GM18858 (cell line): ENCODE data around the gene PCGF2.

Experiments used
- ATAC-seq: cut with Tn5 transposase; IDR thresholded peaks from one replicate; pipeline ENCODE4 v1.9.1; 2021; ENCODE audit not compliant: unreplicated experiment

The PCGF2 gene

GRCh38 chr17:38719943-38720641 is 28.0 kb downstream of the PCGF2 start:
- ATAC-seq = no peak

DNA sequence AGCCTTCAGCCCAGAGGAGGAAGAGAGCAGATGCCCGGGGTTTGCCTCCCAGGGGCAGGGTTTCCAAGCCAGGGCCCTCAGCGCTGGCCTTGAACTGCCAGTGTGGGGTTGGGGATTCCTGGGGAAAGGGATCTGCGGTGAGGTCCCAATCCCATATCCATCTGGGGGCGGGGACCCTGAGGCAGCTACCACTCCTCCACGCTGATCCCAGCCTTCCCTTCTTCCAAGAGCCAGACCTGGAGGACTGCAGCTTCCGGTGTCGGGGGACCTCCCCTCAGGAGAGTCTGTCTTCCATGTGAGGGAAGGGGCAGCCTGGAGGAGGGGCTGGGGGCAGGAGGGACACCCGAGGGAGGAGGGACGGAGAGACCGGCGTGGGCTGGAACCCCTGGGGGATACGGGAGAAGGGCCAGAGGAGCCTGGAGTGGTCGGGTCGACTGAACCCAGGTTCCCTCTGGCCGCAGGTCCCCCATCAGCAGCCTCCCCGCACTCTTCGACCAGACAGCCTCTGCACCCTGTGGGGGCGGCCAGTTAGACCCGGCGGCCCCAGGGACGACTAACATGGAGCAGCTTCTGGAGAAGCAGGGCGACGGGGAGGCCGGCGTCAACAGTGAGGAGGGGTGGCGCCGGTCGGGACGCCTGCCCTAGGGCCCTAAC is 28.7 kb downstream of the PCGF2 start:
- no peak for ATAC-seq

DNA sequence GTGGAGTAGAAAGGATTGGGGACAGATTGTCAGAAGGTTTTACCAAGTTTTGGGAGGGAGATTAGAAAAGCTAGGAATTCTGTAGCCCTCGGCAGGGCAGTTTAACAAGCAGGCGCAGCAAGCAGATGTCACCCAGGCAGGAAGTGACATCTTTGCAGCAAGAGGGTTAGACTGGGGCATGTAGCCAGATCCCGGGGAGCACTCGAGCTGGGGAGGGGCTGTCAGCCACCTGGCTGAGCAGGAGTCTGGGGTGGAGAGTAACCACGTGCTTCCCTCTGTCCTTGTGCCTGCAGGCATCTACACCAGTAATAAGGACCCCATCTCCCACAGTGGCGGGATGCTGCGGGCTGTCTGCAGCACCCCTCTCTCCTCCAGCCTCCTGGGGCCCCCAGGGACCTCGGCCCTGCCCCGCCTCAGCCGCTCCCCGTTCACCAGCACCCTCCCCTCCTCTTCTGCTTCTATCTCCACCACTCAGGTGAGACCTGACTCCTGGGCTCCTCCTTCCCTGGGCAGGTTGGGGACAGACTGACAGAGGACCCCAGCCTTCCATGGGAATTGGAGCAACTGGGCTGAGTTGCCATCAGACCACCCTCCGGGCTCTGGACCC is 30.9 kb downstream of the PCGF2 start:
- no peak for ATAC-seq

DNA sequence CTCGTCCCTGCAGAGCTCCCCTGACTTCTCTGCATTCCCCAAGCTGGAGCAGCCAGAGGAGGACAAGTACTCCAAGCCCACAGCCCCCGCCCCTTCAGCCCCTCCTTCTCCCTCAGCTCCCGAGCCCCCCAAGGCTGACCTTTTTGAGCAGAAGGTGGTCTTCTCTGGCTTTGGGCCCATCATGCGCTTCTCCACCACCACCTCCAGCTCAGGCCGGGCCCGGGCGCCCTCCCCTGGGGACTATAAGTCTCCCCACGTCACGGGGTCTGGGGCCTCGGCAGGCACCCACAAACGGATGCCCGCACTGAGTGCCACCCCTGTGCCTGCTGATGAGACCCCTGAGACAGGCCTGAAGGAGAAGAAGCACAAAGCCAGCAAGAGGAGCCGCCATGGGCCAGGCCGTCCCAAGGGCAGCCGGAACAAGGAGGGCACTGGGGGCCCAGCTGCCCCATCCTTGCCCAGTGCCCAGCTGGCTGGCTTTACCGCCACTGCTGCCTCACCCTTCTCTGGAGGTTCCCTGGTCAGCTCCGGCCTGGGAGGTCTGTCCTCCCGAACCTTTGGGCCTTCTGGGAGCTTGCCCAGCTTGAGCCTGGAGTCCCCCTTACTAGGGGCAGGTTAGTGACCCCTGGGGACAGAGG is 31.6 kb downstream of the PCGF2 start:
- no peak for ATAC-seq

- no peak for ATAC-seq
Measured at GRCh38 chr17:38715216-38715943, 32.8 kb downstream of the PCGF2 start.

GRCh38 chr17:38713456-38714075 is 34.6 kb downstream of the PCGF2 start:
- no peak for ATAC-seq

- ATAC-seq = no peak
Measured at GRCh38 chr17:38712593-38712992, 35.5 kb downstream of the PCGF2 start.

- no peak for ATAC-seq
Measured at GRCh38 chr17:38711792-38712571, 36.2 kb downstream of the PCGF2 start.

DNA sequence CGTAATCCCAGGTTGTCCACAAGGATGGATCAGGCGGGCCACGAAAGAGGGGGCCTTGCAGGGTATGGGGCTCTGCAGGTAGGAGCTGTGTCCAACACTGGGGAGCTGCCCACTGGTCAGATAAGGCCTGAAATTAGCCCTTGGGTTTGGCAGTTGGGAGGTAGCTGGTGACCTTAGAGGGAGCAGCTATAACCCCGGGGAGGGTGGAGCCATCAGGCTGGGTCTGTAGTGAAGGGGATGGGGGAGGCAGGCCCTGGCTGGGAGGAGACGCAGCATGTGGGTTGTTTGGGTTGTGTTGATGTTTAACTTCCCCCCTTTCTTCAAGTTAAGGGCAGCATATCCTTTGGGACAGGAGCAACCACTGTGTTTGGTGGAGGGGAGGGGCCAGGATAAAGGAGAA is 37.2 kb downstream of the PCGF2 start:
- ATAC-seq = no peak

- no peak for ATAC-seq
Measured at GRCh38 chr17:38710604-38710962, 37.6 kb downstream of the PCGF2 start.

- ATAC-seq = no peak
Measured at GRCh38 chr17:38709864-38710603, 38.1 kb downstream of the PCGF2 start.

- no peak for ATAC-seq
Measured at GRCh38 chr17:38709104-38709820, 38.9 kb downstream of the PCGF2 start.

GRCh38 chr17:38707678-38708351 is 40.3 kb downstream of the PCGF2 start:
- no peak for ATAC-seq

DNA sequence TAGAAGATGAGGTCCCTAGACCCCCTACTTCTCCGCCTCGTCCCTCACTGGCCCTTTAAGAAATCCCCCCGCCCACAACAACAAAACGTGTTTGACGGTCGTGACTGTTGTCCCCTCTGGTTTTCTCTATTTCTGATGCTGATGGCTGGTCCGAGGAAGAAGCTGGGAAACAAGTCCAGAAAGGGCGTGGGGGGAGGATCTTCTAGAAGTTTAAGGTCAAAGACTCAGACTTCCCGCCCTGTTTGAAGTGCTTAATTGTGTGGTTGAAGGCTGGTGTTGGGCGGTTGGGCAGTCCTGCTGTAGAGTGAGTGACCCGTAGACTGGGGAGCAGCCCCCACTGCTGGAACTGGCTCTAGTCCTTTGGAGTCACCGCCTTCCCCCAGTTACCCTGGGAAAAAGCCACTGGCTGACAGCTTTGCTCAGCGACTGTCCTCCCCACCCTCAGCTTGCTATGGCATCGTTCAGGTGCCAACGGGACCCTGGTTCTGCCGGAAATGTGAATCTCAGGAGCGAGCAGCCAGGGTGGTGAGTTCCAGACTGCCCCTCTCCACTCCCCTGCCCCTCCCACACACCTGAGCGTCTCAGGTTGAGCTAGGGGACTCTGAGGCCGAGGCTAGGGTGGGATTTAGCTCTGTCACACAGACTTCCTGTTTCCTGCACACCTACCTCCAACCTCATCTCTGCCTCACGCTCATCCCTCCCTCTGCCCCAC is 41.5 kb downstream of the PCGF2 start:
- ATAC-seq = no peak

DNA sequence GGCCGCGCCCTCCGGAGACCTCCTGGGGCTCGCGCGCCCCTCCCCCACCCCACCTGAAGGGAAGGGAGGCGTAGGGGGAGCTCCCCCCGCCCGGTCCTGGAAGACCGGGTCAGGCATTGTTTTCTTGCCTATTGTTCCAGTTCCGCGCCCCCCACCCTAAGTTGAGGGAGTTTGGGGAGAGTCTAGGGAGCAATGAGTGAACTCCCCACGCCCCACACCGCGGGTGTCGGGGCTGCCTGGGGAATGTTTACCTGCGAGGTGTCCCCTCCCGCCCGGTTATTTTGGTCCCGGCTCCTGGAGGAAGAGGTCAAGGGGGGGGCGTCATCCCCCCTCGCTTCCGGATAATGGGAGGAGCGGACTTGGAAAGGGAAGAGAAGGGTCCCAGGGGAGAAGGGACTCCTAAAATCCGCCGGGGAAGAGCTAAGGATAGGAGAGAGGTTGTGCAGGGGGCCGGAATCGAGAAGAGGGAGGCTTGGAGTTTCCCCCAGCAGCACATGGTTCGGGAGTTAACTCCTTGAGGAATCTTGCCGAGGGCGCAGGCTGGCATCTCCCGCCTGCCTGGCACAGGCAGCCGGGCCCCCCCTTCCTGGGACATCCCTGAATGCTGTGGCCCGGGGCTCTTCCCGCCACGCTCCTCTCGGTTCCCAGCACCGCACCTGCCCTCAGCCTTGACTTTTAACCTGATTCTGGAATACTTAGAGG is 42.2 kb downstream of the PCGF2 start:
- ATAC-seq = no peak

DNA sequence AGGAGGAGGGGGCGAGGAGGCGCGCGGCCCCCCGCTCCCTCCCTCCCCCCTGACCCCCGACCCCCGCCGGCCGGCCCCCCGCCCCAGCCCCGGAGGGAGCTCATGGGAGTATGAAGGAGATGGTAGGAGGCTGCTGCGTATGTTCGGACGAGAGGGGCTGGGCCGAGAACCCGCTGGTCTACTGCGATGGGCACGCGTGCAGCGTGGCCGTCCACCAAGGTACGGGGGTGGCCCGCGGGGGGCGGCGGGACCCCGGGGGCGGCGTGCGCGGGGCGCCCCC is 42.7 kb downstream of the PCGF2 start:
- ATAC-seq = no peak
